Measurements from ENCODE around the gene ARHGEF12.

ARHGEF12 gene

GRCh38 chr11:120330045-120330444 is 6.2 kb upstream of the ARHGEF12 start:
- no peak overlapping the region for H3K4me3 ChIP-seq (ENCODE audit: low read length)
- TF ChIP-seq ZNF274 (IDR thresholded peaks at IDR 0.05; ENCODE audit: low read depth, low read length), result no peak

- no peak for TF ChIP-seq ZNF274 (IDR thresholded peaks at IDR 0.05; ENCODE audit: low read depth, low read length)
- no peak overlapping the region for H3K4me3 ChIP-seq (ENCODE audit: low read length)
Observed at GRCh38 chr11:120331301-120331996, 4.8 kb upstream of the ARHGEF12 start.

- no peak for TF ChIP-seq ZNF274 (IDR thresholded peaks at IDR 0.05; ENCODE audit: low read depth, low read length)
- no peak overlapping the region for H3K4me3 ChIP-seq (ENCODE audit: low read length)
Observed at GRCh38 chr11:120332822-120333716, 3.1 kb upstream of the ARHGEF12 start.

- TF ChIP-seq ZNF274 (IDR thresholded peaks at IDR 0.05; ENCODE audit: low read depth, low read length), result no peak
- no peak overlapping the region for H3K4me3 ChIP-seq (ENCODE audit: low read length)
Observed at GRCh38 chr11:120333801-120334200, 2.4 kb upstream of the ARHGEF12 start.

GRCh38 chr11:120334332-120334731 is 1.9 kb upstream of the ARHGEF12 start:
- TF ChIP-seq ZNF274 (IDR thresholded peaks at IDR 0.05; ENCODE audit: low read depth, low read length), result no peak
- no peak overlapping the region for H3K4me3 ChIP-seq (ENCODE audit: low read length)

GRCh38 chr11:120334894-120335462 is 1.2 kb upstream of the ARHGEF12 start:
- H3K4me3 ChIP-seq (ENCODE audit: low read length), result peak overlapping the region; percentile 32; the same call in 1 of the 2 replicates
- no peak for TF ChIP-seq ZNF274 (IDR thresholded peaks at IDR 0.05; ENCODE audit: low read depth, low read length)

- TF ChIP-seq ZNF274 (IDR thresholded peaks at IDR 0.05; ENCODE audit: low read depth, low read length), result no peak
- peak overlapping the region; percentile 75 for H3K4me3 ChIP-seq (ENCODE audit: low read length)
Observed at GRCh38 chr11:120335556-120335907, 681 bp upstream of the ARHGEF12 start.

- peak overlapping the region; percentile 75 for H3K4me3 ChIP-seq (ENCODE audit: low read length)
- no peak for TF ChIP-seq ZNF274 (IDR thresholded peaks at IDR 0.05; ENCODE audit: low read depth, low read length)
Observed at GRCh38 chr11:120336641-120337354, 585 bp downstream of the ARHGEF12 start.

- peak overlapping the region; percentile 75 for H3K4me3 ChIP-seq (ENCODE audit: low read length)
- TF ChIP-seq ZNF274 (IDR thresholded peaks at IDR 0.05; ENCODE audit: low read depth, low read length), result no peak
Observed at GRCh38 chr11:120337355-120338106, 1.3 kb downstream of the ARHGEF12 start.

- H3K4me3 ChIP-seq (ENCODE audit: low read length), result peak overlapping the region; percentile 75
- TF ChIP-seq ZNF274 (IDR thresholded peaks at IDR 0.05; ENCODE audit: low read depth, low read length), result no peak
Observed at GRCh38 chr11:120338107-120338933, 2.1 kb downstream of the ARHGEF12 start.

- peak overlapping the region; percentile 7; the same call in 1 of the 2 replicates for H3K4me3 ChIP-seq (ENCODE audit: low read length)
- TF ChIP-seq ZNF274 (IDR thresholded peaks at IDR 0.05; ENCODE audit: low read depth, low read length), result no peak
Observed at GRCh38 chr11:120339394-120339890, 3.2 kb downstream of the ARHGEF12 start.

- TF ChIP-seq ZNF274 (IDR thresholded peaks at IDR 0.05; ENCODE audit: low read depth, low read length), result no peak
- H3K4me3 ChIP-seq (ENCODE audit: low read length), result no peak overlapping the region
Observed at GRCh38 chr11:120340529-120340928, 4.3 kb downstream of the ARHGEF12 start.

All from GM08714 (cell line).